Fibroblast of upper back skin (primary cell): ENCODE measurements around the gene APMAP.

Source experiments
- DNase-seq: peaks from one replicate; pipeline ENCODE4 v3.0.0-alpha.2; 2013

APMAP gene, protein sequence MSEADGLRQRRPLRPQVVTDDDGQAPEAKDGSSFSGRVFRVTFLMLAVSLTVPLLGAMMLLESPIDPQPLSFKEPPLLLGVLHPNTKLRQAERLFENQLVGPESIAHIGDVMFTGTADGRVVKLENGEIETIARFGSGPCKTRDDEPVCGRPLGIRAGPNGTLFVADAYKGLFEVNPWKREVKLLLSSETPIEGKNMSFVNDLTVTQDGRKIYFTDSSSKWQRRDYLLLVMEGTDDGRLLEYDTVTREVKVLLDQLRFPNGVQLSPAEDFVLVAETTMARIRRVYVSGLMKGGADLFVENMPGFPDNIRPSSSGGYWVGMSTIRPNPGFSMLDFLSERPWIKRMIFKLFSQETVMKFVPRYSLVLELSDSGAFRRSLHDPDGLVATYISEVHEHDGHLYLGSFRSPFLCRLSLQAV

DNA sequence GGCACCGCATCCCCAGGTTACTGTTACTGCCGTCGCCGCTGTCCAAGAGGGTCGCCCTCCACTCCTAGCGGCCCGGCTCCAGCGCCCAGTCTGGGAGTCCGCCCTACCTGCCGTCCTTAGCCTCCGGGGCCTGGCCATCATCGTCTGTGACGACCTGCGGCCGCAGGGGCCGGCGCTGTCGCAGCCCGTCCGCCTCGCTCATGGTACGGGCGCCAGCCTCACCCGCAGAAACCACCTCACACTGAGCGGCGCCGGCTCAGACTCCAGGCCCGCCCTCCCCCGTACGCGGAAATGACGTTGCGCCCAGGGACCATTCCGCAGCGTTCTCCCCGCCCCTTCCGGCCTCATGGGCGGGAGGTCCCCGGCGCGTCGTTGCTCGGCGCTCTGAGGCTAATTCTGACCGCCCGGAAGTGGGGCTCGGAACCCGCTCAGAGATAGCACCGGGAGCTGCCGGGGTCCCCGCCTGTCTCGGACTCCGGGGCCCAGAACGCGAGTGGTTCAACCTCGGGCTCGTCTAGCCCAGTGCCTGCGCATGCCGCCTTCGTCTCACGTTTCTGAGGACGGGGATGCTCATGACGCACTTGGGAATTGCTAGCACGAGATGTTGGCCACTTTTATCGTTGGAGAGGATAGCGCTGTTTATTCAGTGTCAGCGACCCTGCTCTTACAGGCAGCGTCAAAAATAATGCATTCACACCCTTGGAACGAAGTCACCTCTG is at the start of gene APMAP:
Gene APMAP (minus strand): TSS at position 265 of the 719 bp plus-strand sequence. CDS start 63 bp downstream, at position 202.
- peak; percentile 90 for DNase-seq

DNA sequence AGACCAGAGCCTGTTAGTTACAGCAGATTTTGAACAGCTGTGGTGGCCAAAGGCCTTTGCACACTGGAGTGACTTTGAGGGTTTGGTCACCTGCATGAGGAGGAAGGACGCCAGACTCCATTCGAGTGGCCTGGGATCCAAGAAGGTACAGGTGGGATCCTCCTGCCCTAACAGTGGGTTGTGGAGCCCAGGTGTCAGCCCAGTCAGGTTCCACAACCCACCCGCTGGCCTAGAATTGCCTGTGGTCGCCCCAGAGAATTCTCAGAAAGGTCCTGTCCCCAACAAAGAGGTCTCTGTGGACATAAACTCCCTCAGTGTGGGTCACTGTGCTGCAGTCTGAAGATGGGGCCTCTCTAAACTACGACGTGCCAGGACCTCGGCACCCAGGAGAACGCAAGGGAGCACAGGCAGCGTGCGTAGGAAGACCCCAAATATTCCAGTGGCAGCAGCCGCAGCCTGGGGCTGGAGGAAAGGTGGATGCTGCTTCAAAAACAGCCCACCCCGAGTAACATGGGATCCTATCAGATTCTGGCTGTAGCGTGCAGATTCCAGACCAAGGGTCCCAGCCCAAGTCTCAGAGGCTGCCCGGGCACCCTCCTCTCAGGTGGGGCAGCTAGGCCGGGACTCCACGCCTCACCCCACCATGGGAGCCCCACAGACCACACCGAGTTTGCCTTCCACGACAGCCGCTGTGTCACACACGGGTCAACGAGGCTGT is 49.4 kb upstream of the APMAP start:
- DNase-seq, result no peak

DNA sequence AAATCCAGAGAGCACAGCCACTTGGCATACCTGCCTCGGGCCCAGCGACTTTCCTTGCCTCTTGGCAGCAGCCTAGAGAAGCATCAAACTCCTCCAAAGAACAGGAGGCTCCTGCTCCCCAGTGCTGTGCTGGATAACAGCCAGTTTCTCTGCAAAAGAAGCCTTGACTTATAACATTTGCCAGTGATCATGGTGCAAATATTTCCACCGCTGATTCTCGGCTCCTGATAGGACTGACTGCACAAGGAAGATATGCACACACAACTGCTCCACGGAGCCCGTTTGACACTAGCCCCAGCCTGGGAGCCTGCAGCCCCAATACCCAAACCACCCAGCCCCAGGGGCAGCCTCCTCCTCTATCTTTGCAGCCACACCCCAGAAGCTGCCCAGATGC is 47.9 kb upstream of the APMAP start:
- DNase-seq, result peak; percentile 63

DNA sequence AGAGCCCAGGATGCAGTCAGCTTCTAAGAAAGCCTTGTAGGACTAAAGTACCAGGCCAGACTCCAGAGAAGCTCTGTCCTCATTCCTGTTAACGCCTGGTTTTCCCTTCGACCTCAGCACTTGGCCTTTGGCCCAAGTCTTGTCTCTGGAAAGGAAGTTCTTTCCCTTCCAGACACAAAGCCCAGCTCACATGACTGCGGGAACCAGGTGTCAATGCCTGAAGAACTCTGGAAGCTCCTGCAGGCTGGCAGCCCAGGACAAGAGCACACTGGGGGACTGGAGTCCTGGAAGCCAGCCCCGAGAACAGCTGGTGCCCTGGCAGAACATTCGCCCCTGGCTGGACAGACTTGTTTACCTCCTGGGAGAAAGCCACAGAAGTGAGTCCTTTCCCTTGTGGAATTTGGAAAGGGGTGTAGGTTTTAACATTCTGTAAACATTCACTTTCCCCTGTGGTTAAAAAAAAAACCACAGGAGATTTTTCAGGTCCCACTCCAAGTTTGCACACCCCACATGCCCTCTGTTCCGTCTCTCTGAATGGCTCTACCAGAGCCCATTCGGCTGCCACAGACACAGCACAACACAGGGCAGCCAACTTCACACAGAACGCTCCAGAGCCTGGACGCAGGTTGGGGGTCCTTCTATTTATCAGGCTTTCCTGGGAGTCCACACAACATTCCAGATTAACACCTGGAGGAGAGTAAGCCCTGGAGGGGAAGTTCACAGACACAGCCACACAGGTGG is 47.3 kb upstream of the APMAP start:
- peak; percentile 58 for DNase-seq

DNA sequence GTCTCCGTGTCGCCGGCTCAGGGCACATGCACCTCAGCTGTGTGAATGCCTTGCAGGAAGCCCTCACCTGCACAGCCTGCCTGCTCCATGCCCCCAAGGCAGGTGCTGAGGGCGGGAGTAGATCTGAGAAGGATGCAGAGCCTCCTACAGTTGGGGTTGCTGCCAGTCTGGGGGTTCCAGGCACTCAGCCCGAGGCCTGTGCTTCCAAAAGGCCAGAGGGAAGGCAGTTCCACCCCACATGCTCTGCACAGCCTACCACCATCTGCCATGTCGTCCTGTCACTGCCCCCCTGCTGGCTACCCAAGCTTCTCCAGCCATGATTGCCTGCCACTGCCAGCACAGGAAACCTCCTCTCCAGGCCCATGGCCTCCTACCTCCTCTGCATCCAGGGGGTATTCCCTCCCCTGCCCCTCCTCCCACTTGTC is 46.1 kb upstream of the APMAP start:
- no peak for DNase-seq

DNA sequence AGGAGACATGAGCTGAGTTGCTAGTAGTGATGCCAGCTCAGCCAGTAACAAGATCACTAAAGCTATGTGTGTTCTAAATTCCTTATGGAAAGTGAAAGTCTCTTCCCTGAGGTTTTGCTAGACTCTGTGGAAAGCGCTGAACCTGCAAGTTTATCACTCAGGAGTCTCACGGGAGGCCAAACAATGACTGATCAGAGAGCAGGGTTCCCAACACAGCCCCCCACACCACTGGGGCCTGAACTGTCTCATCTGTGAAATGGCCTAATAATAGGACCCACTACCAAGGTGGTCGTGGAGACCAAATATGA is 45.5 kb upstream of the APMAP start:
- no peak for DNase-seq

DNA sequence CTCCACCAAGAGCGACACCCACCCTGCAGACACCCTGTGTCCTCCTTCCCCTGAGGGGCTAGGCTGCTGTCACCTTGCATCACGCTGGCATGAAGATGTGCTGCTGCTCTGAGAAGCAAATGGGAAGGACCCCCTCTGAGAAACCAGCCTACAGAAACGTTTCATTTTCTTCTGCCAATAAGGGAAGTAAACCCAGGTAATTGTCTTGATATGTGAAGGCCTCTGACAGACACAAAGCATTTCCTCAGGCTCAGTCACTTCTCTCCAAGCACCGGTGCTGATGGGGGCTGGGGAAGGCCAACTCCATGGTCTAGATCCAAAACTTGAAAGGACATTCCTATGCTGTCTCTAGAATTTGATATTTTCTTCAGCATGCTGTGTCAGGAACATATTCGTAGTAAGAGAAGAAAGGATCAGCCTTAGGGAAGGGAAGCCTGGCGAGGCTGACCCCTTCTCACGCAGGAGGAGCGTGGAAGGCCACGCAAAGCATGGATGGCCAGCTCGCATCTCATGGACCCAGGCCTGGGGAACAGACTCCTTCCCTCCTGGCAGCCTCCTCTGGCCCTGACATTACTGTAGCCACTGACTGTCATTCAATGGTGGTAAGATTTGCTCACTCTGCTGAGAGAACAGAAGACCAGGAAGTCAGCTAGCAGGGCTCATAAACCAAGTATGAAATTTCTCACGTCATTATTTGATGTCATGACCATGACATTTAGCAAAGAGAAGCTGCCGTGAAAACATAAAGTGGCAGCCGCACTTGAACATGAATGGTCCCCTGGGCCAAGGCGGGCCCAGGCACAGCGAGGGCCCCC is 44.9 kb upstream of the APMAP start:
- no peak for DNase-seq

DNA sequence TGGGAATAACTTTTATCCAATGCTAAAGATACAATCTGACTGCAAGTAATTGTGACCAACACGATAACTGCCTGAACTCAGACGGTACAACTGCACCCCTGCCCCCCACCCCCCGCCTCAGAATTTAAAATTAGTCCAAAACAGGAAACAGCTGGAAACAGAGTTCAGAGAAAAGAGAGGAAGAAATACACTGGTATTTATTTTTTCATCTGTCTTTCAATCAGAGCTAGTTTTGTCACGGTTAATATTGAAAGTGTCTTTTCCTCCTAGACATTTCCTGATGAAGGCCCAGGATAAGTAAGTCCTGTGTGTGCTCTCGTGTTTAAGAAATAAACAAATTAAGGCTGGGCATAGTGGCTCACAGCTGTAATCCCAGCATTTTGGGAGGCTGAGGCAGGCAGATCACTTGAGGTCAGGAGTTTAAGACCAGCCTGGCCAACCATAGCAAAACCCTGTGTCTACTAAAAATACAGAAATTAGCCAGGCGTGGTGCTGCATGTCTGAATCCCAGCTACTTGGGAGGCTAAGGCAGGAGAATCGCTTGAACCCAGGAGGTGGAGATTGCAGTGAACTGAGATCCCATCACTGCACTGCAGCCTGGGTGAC is 43.9 kb upstream of the APMAP start:
- DNase-seq, result no peak

DNA sequence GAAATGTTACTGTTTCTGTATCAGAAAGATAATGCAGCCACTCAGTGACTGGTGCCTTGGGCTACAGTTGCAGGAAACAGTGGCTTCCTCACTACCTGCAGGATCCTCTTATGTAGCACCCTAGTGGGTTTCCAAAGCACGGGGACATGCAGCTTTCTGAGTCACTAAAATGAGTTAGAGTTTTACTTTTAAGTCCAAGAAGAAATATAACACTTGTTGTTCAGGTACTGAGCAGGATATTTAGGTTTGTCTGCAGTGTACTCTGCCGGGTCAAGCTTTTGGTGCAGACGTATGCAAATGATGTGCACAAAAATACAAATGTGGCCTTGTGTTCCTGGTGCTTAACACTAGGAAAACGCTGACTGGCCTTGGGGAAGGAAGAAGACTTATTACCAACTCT is 43.4 kb upstream of the APMAP start:
- no peak for DNase-seq

DNA sequence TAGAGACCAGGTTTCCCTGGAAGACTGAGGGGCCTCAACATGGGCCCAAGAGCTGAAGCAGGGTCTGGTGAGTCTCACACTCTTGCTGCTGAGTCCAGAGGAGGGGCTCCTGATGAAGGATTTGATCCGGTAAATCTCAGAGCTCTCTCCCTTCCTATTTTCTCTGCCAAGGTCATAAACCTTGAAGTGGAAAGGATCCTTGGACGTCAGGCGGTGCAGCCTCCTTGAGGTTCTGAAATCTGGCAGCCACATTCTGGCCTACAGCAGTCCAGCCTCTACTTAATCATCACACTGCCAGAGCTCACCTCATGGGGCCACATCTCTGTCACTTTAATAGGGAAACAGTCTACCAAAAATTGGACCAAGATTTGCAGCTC is 41.4 kb upstream of the APMAP start:
- DNase-seq, result no peak

DNA sequence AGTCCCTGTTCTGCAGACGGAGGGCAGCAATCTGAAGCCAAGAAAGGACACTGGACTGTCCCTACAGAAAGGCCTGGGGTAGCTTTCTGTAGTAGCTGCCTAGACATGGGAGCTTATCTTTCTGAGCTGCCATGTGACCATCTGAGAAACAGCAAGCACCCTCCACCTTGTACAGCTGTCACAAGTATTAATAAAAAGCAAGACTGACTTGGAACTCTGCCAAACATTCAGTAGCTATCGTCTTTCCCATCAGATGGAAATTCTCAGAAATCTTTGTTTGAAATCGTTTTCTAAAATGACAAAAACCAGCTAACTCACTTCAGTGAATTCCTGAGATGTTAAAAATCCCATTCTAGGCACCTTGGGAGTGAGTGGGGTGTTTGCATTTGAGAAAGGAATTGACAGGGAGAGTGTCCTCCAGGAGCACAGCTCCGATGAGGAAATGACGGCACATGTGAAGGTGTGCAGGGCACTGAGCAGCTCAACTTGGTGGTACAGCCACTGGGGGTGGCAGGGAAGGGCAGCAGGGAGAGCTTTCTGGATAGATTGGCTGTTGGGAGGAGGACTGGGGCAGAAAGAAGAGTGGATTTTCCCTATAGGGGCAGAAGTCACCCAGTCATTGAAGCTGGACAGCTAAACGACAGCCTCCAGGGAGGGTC is 40.8 kb upstream of the APMAP start:
- DNase-seq, result no peak

DNA sequence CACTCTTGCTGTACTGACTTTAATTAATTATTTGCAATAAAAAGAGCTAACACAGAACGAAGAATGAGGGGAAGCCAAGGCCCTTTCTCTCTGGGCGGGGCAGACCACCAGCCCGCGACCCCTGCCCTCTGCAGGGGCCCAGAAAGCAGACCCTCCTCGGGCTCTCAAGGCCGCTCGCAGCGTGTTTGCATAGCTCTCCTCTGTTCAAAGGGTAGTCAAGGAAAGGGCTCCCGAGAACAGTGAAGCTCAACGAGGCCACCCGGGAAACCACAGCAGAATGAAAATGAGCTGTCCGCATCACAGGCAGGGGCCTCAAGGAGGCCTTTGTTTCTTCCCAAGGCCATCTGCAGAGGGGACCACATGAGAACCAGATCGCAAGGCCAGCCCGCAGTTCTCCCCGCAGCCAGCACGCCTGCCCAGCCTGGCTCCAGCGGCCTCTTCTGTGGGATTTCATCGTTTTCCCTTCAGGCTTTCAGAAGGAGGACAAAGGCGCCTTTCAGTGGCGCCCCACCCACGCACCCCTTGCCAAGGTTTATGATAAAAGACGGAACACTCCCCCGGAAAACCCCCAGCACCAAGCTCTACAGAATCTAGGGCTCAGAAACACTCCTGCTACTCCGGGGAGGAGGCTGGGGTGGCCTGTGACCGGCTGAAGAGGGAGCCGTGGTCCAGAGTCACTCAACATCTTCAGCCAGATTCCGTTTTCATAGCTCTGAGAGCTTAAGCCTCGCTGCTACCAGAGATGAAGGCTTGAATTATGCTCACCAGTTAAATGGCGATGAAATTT is 40.1 kb upstream of the APMAP start:
- no peak for DNase-seq

DNA sequence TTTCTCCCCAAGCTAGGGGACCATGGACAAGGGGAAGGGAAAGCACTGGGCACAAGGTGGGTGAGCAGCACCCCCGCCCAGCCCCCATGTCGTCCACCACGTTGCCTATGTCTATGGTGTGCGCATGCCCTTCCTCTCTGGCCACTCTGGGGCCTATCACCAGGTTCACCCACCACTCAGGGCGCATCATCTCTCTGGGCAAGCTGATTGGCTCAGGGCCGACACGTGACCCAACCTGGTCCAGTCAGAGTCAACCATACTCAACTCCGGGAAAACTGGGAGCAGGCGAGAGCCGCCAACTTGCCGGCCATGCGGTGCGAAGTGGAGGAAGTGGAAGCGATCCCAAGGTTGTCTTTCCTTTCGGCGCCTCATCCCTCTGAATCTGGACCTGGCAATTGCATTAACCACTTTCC is 39.5 kb upstream of the APMAP start:
- DNase-seq, result no peak

DNA sequence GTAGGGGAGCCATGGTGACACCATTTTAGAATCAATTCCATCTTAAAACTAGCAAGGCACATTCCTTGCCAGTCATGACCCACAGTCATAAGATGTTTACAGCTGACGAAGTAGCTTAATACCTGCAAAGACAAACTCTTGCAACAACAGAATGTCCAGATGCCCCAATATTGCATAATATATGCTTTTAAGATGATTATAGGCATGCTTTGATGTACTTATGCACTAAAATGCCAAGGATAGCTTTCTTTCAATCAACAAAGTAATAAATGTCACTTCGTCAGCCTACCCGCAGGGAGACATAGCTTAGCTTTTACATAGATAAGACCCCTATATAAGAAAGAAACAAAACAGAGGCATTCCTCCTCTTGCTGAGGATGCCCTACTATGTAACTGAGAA is 38.7 kb upstream of the APMAP start:
- DNase-seq, result no peak

DNA sequence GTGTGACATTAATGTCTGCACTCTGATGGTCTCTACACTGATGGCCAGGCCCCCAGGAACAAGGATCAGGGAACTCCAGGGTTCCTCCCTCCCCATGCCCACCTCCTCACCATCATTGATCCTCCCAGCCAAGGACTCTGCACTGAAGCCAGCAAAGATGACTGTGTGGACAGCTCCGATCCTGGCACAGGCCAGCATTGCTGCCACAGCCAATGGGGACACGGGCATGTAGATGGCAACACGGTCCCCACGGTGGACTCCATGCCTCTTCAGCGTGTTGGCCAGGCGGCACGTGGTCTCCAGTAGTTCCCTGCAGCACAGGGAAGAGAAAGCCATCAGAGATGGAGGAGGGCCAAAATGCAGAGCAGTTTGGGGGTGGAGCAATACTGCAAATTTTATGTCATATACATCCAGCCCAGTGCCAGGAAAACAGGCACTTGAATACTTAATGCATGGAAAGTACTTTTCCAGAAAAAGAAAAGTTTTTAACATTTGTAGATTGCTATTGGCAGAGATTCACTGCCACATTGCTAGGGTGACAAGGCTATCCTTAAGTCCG is 38.2 kb upstream of the APMAP start:
- no peak for DNase-seq

DNA sequence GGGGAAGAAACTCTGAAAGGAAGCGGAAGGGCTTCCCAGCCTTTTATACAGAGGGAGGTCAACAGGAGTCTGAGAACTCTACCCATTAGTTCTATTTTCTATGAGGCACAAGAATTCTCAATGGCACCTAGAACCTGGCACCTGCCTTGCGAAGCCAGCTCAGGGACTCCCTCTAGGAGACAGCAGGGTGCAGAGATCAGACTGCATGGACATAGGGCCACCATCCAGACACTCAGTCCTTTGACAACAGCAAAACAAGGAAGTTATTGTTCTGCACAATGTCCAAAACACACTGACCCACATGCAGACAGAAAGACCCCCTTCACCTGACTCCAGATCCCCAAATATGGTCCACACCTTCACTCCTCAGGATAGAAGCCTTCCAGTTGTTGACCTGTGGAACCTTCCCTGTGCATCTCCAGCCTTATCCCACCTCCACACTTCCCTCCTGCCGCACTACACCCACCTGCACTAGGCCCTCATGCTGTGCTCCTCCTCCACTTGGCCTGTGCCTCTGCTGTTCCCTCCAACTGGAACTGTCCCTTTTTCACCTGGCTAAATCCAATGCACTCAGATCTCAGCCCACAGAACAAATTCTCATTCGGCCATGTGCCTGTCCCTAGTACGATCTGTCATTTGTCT is 37.6 kb upstream of the APMAP start:
- no peak for DNase-seq

DNA sequence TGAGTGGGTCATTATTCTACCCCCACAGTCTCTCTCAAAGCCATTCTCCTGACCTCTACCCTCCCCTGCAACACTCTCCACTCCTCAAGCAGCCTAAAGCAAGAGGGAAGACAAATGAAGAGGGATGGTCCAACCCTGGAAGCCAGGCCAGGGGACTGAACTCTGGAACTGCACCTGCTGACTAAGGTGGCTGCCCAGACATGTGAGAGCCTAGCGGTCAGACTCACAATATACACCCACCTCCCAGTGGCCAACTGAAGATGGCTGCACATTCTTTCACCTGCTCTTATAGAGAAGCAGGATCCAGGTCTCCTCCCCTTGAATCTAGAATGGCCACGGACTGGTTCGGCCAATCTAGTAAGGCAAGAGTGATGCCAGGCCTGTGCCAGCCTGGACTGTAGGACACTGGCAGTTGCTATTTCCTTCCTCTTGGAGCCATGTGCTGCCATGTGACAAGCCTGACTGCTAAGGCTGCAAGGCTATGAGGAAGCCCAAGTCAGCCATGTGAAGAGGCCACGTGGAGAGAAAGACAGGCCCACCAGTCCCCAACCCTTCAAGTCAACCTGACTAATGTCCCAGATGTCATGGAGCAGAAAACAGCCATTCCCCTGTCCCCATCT is 33.5 kb upstream of the APMAP start:
- DNase-seq, result no peak

DNA sequence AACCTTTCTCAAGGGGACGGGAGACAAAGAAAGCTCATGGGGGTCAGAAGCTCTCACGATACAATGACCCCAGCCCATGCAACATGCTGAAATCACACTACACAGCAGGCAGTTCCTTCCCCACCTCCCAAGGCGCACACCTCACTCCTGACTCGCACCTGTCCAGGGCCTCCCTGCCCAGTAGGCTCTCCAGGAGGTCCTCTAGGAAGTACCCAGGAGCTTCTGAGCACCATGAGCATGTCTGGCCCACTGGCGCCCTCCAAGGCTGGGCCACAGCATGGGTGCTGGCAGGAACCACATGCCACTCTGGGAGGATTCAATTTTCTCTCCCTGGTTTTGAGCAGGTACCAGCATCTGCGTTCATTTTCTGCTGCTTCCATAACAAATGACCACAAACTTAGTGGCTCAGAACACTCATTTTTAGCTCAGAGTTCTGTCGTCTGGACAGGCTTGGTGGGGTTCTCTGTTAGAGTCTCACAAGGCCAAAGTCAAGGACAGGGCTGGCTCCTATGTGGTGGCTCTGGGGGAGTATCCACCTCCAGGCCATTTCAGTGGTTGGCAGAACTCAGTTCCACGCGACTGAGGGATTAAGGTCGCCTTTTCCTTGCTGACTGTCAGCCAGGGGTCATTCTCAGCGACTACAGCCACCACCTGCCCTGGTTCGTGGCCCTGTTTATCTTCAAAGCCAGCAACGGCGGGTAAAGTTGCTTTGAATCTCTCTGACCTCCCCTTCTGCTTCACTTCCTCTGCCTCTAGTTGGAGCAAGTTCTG is 32.7 kb upstream of the APMAP start:
- no peak for DNase-seq
